H1 (cell line): ENCODE measurements around the gene SRCIN1. TPM values are rescaled to one million over a fixed set of nuclear protein-coding genes. Genes with fewer than 3 reads are reported as not detected.
"Not testable (repeated sequence)": the region's sequence is repeated elsewhere in the genome, so short reads cannot be mapped to it uniquely, and the experiment has no call there.

Source experiments
- CTCF ChIA-PET: fragments of 300-600 bp; sonication (Branson Sonifier 250); formaldehyde crosslinking; loops from one replicate; lab custom pipeline; 2021; ENCODE audit not compliant: partially characterized antibody; lab: Charles Lee
- POLR2A ChIA-PET: fragments of 300-600 bp; sonication (Branson Sonifier 250); formaldehyde crosslinking; loops from one replicate; lab custom pipeline; 2021; ENCODE audit warnings: inconsistent platforms; ENCODE audit not compliant: partially characterized antibody; lab: Charles Lee
- DNase-seq, 2 experiments: peaks; one replicate each; pipeline versions ENCODE4 v3.0.0 to v3.0.0-alpha.2; 2010 to 2022; ENCODE audit warnings: low spot score in 2 of 2, low read depth in 1 of 2, mixed read lengths in 1 of 2
- FAIRE-seq: peaks from 2 replicates; lab custom pipeline; 2011; peaks lifted over from hg19 to GRCh38; lab: Jason Lieb, UNC
- H2AFZ ChIP-seq: 2 replicates; pipeline ENCODE4 v1.8.1; 2012; ENCODE audit warnings: low read length, inconsistent platforms
- H2AK5ac ChIP-seq: 2 replicates; pipeline ENCODE4 v1.6.1; 2013; ENCODE audit warnings: low read depth, low read length
- H2BK120ac ChIP-seq: replicated peaks from 2 replicates; pipeline ENCODE3; 2013; ENCODE audit warnings: low read depth, low read length, inconsistent platforms
- H2BK12ac ChIP-seq: 2 replicates; pipeline ENCODE4 v1.6.1; 2013; ENCODE audit warnings: low read depth, low read length
- H2BK15ac ChIP-seq: 2 replicates; pipeline ENCODE4 v1.6.1; 2013; ENCODE audit warnings: low read length
- H2BK20ac ChIP-seq: 2 replicates; pipeline ENCODE4 v1.6.1; 2013; ENCODE audit warnings: low read length
- H2BK5ac ChIP-seq: 2 replicates; pipeline ENCODE4 v1.6.1; 2013; ENCODE audit warnings: low read depth, low read length
- H3K14ac ChIP-seq: 2 replicates; pipeline ENCODE4 v1.6.1; 2013; ENCODE audit warnings: inconsistent platforms; ENCODE audit not compliant: insufficient read length
- H3K18ac ChIP-seq: 2 replicates; pipeline ENCODE4 v1.6.1; 2013; ENCODE audit warnings: low read length; ENCODE audit errors: extremely low read depth
- H3K23ac ChIP-seq: 2 replicates; pipeline ENCODE4 v1.6.1; 2013; ENCODE audit warnings: inconsistent platforms; ENCODE audit not compliant: insufficient read length
- H3K23me2 ChIP-seq: 2 replicates; pipeline ENCODE4 v1.6.1; 2013; ENCODE audit warnings: low read depth, low read length
- H3K27ac ChIP-seq: 2 replicates; pipeline ENCODE4 v1.6.1; 2011; ENCODE audit warnings: low read depth, low read length, inconsistent platforms
- H3K27me3 ChIP-seq, 4 experiments: replicated peaks in 1 of 4; 1 replicate in 1 of 4; 2 replicates in 3 of 4; pipeline versions ENCODE4 v1.6.1 to v1.8.1; 2011 to 2013; ENCODE audit warnings: low read length in 3 of 4, mild to moderate bottlenecking in 3 of 4, inconsistent platforms in 2 of 4, mixed read lengths in 2 of 4, moderate library complexity in 1 of 4; ENCODE audit not compliant: control insufficient read depth in 3 of 4, insufficient read depth in 3 of 4; ENCODE audit errors: extremely low read depth in 1 of 4
- H3K36me3 ChIP-seq, 4 experiments: 2 replicates each; pipeline versions ENCODE4 v1.6.1 to v1.8.1; 2011 to 2013; ENCODE audit warnings: mild to moderate bottlenecking in 4 of 4, low read length in 3 of 4, moderate library complexity in 2 of 4, control low read depth in 1 of 4, inconsistent platforms in 1 of 4; ENCODE audit not compliant: insufficient read depth in 4 of 4, control insufficient read depth in 2 of 4
- H3K4ac ChIP-seq: replicated peaks from 2 replicates; pipeline ENCODE3; 2013; ENCODE audit warnings: low read length, low read depth, mixed read lengths, inconsistent platforms; ENCODE audit not compliant: insufficient read length
- H3K4me1 ChIP-seq, 4 experiments: replicated peaks in 1 of 4; 1 replicate in 1 of 4; 2 replicates in 3 of 4; pipeline versions ENCODE4 v1.6.1 to v1.8.1; 2011 to 2013; ENCODE audit warnings: low read length in 3 of 4, inconsistent platforms in 2 of 4, mixed read lengths in 1 of 4; ENCODE audit not compliant: insufficient read depth in 4 of 4, control insufficient read depth in 3 of 4
- H3K4me2 ChIP-seq, 2 experiments: 2 replicates each; pipeline versions ENCODE4 v1.6.1 to v1.8.1; 2011 to 2013; ENCODE audit warnings: low read depth in 2 of 2, low read length in 2 of 2, control low read depth in 1 of 2, inconsistent platforms in 1 of 2, mild to moderate bottlenecking in 1 of 2; ENCODE audit not compliant: insufficient read depth in 1 of 2
- H3K4me3 ChIP-seq, 4 experiments: fragments of 200-600, 300-600 bp in 1 of 4; sonication (generic), shearing (Covaris generic), sonication (Bioruptor Twin) in 1 of 4; 2 replicates each; pipeline versions ENCODE4 v1.5.1 to v1.8.1; 2011 to 2016; ENCODE audit warnings: low read length in 4 of 4, low read depth in 3 of 4, control low read depth in 2 of 4, inconsistent platforms in 2 of 4, mild to moderate bottlenecking in 2 of 4, mixed read lengths in 1 of 4, moderate library complexity in 1 of 4; ENCODE audit not compliant: insufficient read depth in 2 of 4; ENCODE audit errors: extremely low read depth in 1 of 4
- H3K56ac ChIP-seq: replicated peaks from 2 replicates; pipeline ENCODE3; 2013; ENCODE audit warnings: low read depth, mild to moderate bottlenecking, mixed read lengths, low read length, inconsistent platforms; ENCODE audit not compliant: insufficient read length
- H3K79me1 ChIP-seq: 2 replicates; pipeline ENCODE4 v1.6.1; 2013; ENCODE audit warnings: low read depth, low read length, control low read depth
- H3K79me2 ChIP-seq, 2 experiments: 2 replicates each; pipeline versions ENCODE4 v1.6.1 to v1.8.1; 2012 to 2013; ENCODE audit warnings: low read length in 2 of 2, mild to moderate bottlenecking in 2 of 2, inconsistent platforms in 1 of 2; ENCODE audit not compliant: insufficient read depth in 2 of 2, control insufficient read depth in 1 of 2
- H3K9ac ChIP-seq, 4 experiments: replicated peaks in 1 of 4; 1 replicate in 1 of 4; 2 replicates in 3 of 4; pipeline versions ENCODE4 v1.6.1 to v1.8.1; 2011 to 2013; ENCODE audit warnings: low read depth in 3 of 4, low read length in 3 of 4, control low read depth in 2 of 4, mild to moderate bottlenecking in 2 of 4, moderate library complexity in 2 of 4, inconsistent platforms in 1 of 4; ENCODE audit errors: extremely low read depth in 1 of 4
- H3K9me3 ChIP-seq, 2 experiments: 2 replicates each; pipeline versions ENCODE4 v1.6.1 to v1.8.1; 2012 to 2013; ENCODE audit warnings: mild to moderate bottlenecking in 2 of 2, moderate library complexity in 2 of 2, control low read depth in 1 of 2, inconsistent platforms in 1 of 2, low read depth in 1 of 2, low read length in 1 of 2, mixed read lengths in 1 of 2; ENCODE audit not compliant: insufficient read depth in 2 of 2
- H4K20me1 ChIP-seq, 2 experiments: replicated peaks in 1 of 2; 2 replicates each; pipeline versions ENCODE3 to v1.8.1; 2011 to 2013; ENCODE audit warnings: inconsistent platforms in 2 of 2, low read length in 2 of 2, mild to moderate bottlenecking in 1 of 2; ENCODE audit not compliant: insufficient read depth in 2 of 2, control insufficient read depth in 1 of 2
- H4K5ac ChIP-seq: 2 replicates; pipeline ENCODE4 v1.6.1; 2013; ENCODE audit warnings: low read length, low read depth, mixed read lengths, inconsistent platforms; ENCODE audit not compliant: insufficient read length
- H4K8ac ChIP-seq: 2 replicates; pipeline ENCODE4 v1.8.0; 2013; ENCODE audit warnings: mild to moderate bottlenecking, moderate library complexity, low read length, inconsistent platforms; ENCODE audit not compliant: insufficient read depth; ENCODE audit errors: extremely low read depth
- H4K91ac ChIP-seq: replicated peaks from 2 replicates; pipeline ENCODE3; 2013; ENCODE audit warnings: low read length, mixed read lengths, inconsistent platforms; ENCODE audit not compliant: insufficient read length
- WGBS, 2 experiments: shearing (Covaris generic) in 1 of 2; methylation state at CpG; one replicate each; pipeline versions ENCODE4 v1.1.6 to v1.1.7; 2013 to 2015; ENCODE audit warnings: low lambda C conversion rate in 2 of 2, mixed read lengths in 2 of 2, inconsistent platforms in 1 of 2, low coverage in 1 of 2, missing lambda C conversion rate in 1 of 2; ENCODE audit not compliant: insufficient replicate concordance in 2 of 2, insufficient coverage in 1 of 2, insufficient read length in 1 of 2; ENCODE audit errors: extremely low coverage in 1 of 2, missing lambda C conversion rate in 1 of 2; 5-methylcytosine and 5-hydroxymethylcytosine counted together
- polyA plus RNA-seq, 7 experiments: library from polyadenylated mRNA; depleted of rRNA in 3 of 7; stranded (reverse) in 5 of 7; unstranded in 2 of 7; fragments of >200 nt in 5 of 7; fragments of 200-250 nt in 2 of 7; gene quantifications; 1 replicate in 5 of 7; 2 replicates in 1 of 7; 4 replicates in 1 of 7; pipeline versions ENCODE4 v1.2.1 to v1.2.3, GENCODE V29; 2011 to 2013; ENCODE audit warnings: missing spikeins in 2 of 7, mixed read lengths in 2 of 7
- total RNA-seq: library from RNA; stranded (reverse); fragmentation: NEBNext Ultra II Directional; extraction: Animal tissue kit (Norgen Biotek cat#: 25700); gene quantifications from 2 replicates; pipeline ENCODE4 v1.2.1, GENCODE V29; 2021

Gene SRCIN1
- total and polyA plus RNA-seq, 2 of the 8 experiments (the other 6 are each of a cell fraction or from before 2014, with no cell fraction given), result 2.8 to 3.8 TPM

DNA sequence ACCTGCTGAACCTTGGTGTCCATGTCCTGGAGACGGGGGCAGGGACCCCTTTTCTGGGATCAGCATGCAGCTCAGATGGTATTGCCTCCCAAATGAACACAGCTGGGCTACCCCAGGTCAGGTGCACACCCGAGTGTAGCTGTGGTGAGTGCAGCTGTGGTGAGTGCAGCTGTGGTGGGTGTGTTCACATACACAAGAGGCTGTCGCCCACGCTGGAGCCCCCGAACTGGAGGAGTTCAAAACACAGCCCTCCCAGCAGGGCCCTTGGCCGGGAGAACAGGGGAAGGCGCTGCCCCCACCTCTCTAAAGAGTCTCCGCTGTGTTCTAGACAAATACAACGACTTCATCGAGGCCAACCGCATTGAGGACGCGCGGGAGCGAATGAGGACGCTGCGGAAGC is 116.0 kb downstream of the SRCIN1 start:
- not testable (repeated sequence) for DNase-seq, H3K4me3 ChIP-seq, H3K23me2 ChIP-seq, H4K8ac ChIP-seq, H3K27ac ChIP-seq, H3K56ac ChIP-seq, H3K4me1 ChIP-seq, H3K23ac ChIP-seq, H4K91ac ChIP-seq, H3K9me3 ChIP-seq, H3K79me2 ChIP-seq, H2BK15ac ChIP-seq, H4K20me1 ChIP-seq, H2BK20ac ChIP-seq, H2AK5ac ChIP-seq, H3K27me3 ChIP-seq, H3K14ac ChIP-seq, H2BK5ac ChIP-seq, FAIRE-seq, H3K9ac ChIP-seq, H3K79me1 ChIP-seq, H3K4ac ChIP-seq, H2BK12ac ChIP-seq, H3K4me2 ChIP-seq, H4K5ac ChIP-seq, H2BK120ac ChIP-seq, H3K18ac ChIP-seq, H2AFZ ChIP-seq
- ChIA-PET POLR2A (interaction anchor here (0.6 to 1.0 kb wide), 2 partner anchors 12 to 23 kb away, joined by 3 read pairs; no protein-coding TSS in a partner anchor), CTCF (interaction anchor here (0.7 to 5.2 kb wide), 12 partner anchors 14 to 178 kb away, joined by 3 to 29 read pairs (median 6); partner anchors contain the start of gene ARHGAP23)
- 95% methylated on average over 16 of the region's 17 CpGs; no CpG with 5 or more reads in 1 of the 2 experiments for WGBS, 2 experiments
- H3K36me3 ChIP-seq, result peaks cover 2 to 42% (median 14%) of the 10 kb centered on the region in 4 experiments; a peak in 7 of 8 replicates
